ENCODE results near the gene DLEC1.

The DLEC1 gene

GRCh38 chr3:38108649-38109579, 69.9 kb downstream of the DLEC1 start:
- DNase-seq (ENCODE audit: low read depth in 2 of 2): no peak

GRCh38 chr3:38109580-38110313, 70.7 kb downstream of the DLEC1 start:
- no peak for DNase-seq (ENCODE audit: low read depth in 2 of 2)

GRCh38 chr3:38110314-38111050, 71.5 kb downstream of the DLEC1 start:
- DNase-seq (ENCODE audit: low read depth in 2 of 2): no peak

- no peak for DNase-seq (ENCODE audit: low read depth in 2 of 2)
Observed at GRCh38 chr3:38111201-38111600, 72.2 kb downstream of the DLEC1 start.

- no peak for DNase-seq (ENCODE audit: low read depth in 2 of 2)
Observed at GRCh38 chr3:38111696-38112377, 72.8 kb downstream of the DLEC1 start.

GRCh38 chr3:38112378-38112761, 73.4 kb downstream of the DLEC1 start:
- no peak for DNase-seq (ENCODE audit: low read depth in 2 of 2)

GRCh38 chr3:38114052-38114874, 75.3 kb downstream of the DLEC1 start:
- DNase-seq (ENCODE audit: low read depth in 2 of 2): no peak

GRCh38 chr3:38114875-38115644, 76.1 kb downstream of the DLEC1 start:
- no peak for DNase-seq (ENCODE audit: low read depth in 2 of 2)

GRCh38 chr3:38115645-38116427, 76.8 kb downstream of the DLEC1 start:
- DNase-seq (ENCODE audit: low read depth in 2 of 2): no peak

- DNase-seq (ENCODE audit: low read depth in 2 of 2): no peak
Observed at GRCh38 chr3:38116471-38117162, 77.6 kb downstream of the DLEC1 start.

- no peak for DNase-seq (ENCODE audit: low read depth in 2 of 2)
Observed at GRCh38 chr3:38117163-38117716, 78.2 kb downstream of the DLEC1 start.

- peak; percentile 27 to 50 for DNase-seq (ENCODE audit: low read depth in 2 of 2)
Observed at GRCh38 chr3:38117748-38118420, 78.9 kb downstream of the DLEC1 start.

GRCh38 chr3:38118421-38119247, 79.6 kb downstream of the DLEC1 start:
- no peak for DNase-seq (ENCODE audit: low read depth in 2 of 2)

GRCh38 chr3:38119248-38119544, 80.2 kb downstream of the DLEC1 start:
- no peak for DNase-seq (ENCODE audit: low read depth in 2 of 2)

- no peak for DNase-seq (ENCODE audit: low read depth in 2 of 2)
Observed at GRCh38 chr3:38119821-38120692, 81.0 kb downstream of the DLEC1 start.

Measured in stimulated activated CD8-positive, alpha-beta memory T cell treated with anti-CD3 and anti-CD28 coated beads, Interleukin-2, amount 100 ng/mL, for 1 hour (primary cell).